Caco-2 (cell line): Measurements from ENCODE around the gene NKD1. TPM values are rescaled to one million over a fixed set of nuclear protein-coding genes. Genes with fewer than 3 reads are reported as not detected.

Experiments
- BruUV-seq: library from RNA; stranded (reverse); fragments of 400-500 nt; replicated peaks from 2 replicates; lab custom pipeline; 2021; lab: Mats Ljungman, UMichigan
- CTCF ChIA-PET: fragments of 300-600 bp; sonication (Branson Sonifier 250); formaldehyde crosslinking; loops from one replicate; lab custom pipeline; 2022; ENCODE audit warnings: antibody characterized with exemption; lab: Charles Lee
- POLR2A ChIA-PET: fragments of 300-600 bp; sonication (Branson Sonifier 250); formaldehyde crosslinking; loops from one replicate; lab custom pipeline; 2022; ENCODE audit warnings: antibody characterized with exemption; lab: Charles Lee
- DNase-seq, 2 experiments: peaks; one replicate each; pipeline versions ENCODE4 v3.0.0 to v3.0.0-alpha.2; 2020 to 2022
- H3K27me3 ChIP-seq: replicated peaks from 2 replicates; pipeline ENCODE4 v1.6.0; 2011; ENCODE audit warnings: low read length; ENCODE audit not compliant: control insufficient read depth, insufficient read depth
- H3K36me3 ChIP-seq: 2 replicates; pipeline ENCODE4 v1.5.1; 2011; ENCODE audit warnings: low read length; ENCODE audit not compliant: control insufficient read depth, insufficient read depth
- H3K4me1 ChIP-seq: fragments of 250-450 bp; sonication (Bioruptor Pico); 2 replicates; pipeline ENCODE4 v1.5.1; 2020; ENCODE audit warnings: mild to moderate bottlenecking
- H3K4me3 ChIP-seq: 2 replicates; pipeline ENCODE4 v1.5.1; 2011; ENCODE audit warnings: low read depth, mild to moderate bottlenecking, control low read depth, low read length
- H3K9me3 ChIP-seq: fragments of 250-450 bp; sonication (Bioruptor Pico); 2 replicates; pipeline ENCODE4 v1.5.1; 2020; ENCODE audit warnings: mild to moderate bottlenecking, moderate library complexity
- H3K27ac Mint-ChIP-seq: one replicate; pipeline ENCODE4 v1.8.0; 2022; ENCODE audit warnings: mixed read lengths; ENCODE audit not compliant: unreplicated experiment
- H3K27me3 Mint-ChIP-seq: one replicate; pipeline ENCODE4 v1.8.0; 2022; ENCODE audit warnings: mixed read lengths; ENCODE audit not compliant: insufficient read depth, unreplicated experiment
- H3K36me3 Mint-ChIP-seq: one replicate; pipeline ENCODE4 v1.8.0; 2022; ENCODE audit warnings: mild to moderate bottlenecking, mixed read lengths; ENCODE audit not compliant: insufficient read depth, unreplicated experiment
- H3K4me1 Mint-ChIP-seq: one replicate; pipeline ENCODE4 v1.8.0; 2022; ENCODE audit warnings: low read depth, mixed read lengths; ENCODE audit not compliant: unreplicated experiment
- H3K4me3 Mint-ChIP-seq: one replicate; pipeline ENCODE4 v1.8.0; 2022; ENCODE audit warnings: mild to moderate bottlenecking, moderate library complexity, mixed read lengths; ENCODE audit not compliant: unreplicated experiment
- H3K9me3 Mint-ChIP-seq: one replicate; pipeline ENCODE4 v1.8.0; 2022; ENCODE audit warnings: mixed read lengths; ENCODE audit not compliant: unreplicated experiment
- intact Hi-C: fragments of 100-400 bp; cut with micrococcal nuclease; formaldehyde crosslinking; loops from one replicate; pipeline ENCODE4 v1.10.0; 2022; ENCODE audit not compliant: unreplicated experiment
- total RNA-seq: library from RNA; stranded (reverse); gene quantifications from 2 replicates; pipeline ENCODE4 v1.2.3, GENCODE V29; 2022
- TF ChIP-seq, protein P1 (sequence below), 2 experiments: fragments of 200-600 bp in 1 of 2; IDR thresholded peaks; 1 replicate in 1 of 2; 2 replicates in 1 of 2; pipeline versions ENCODE4 v1.5.1 to v1.8.0; 2011 to 2022; ENCODE audit warnings: antibody characterized with exemption in 1 of 2, control low read depth in 1 of 2, inconsistent platforms in 1 of 2, low read depth in 1 of 2, low read length in 1 of 2, mild to moderate bottlenecking in 1 of 2, moderate library complexity in 1 of 2; ENCODE audit not compliant: insufficient read depth in 1 of 2, severe bottlenecking in 1 of 2, unreplicated experiment in 1 of 2

Gene NKD1
- total RNA-seq, 1 experiment from 2014 or later = 54.9 TPM

DNA sequence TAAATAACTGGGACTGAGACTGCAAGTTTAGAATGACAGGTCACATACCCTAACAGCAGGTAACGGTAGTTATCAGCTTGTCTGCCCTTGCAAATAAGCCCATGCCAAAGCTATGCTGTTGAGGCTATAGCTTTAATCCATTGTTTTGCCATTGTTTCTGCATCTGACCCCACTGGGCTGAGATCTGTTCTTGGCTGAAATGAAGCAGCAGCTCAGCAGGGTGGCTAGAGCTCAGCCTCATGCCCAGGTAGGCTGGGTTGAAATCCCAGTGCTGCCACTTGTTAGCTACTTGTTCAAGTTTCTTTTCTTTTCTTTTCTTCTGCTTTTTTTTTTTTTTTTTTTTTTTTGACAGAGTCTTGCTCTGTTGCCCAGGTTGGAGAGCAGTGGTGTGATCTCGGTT is 40.1 kb downstream of the NKD1 start:
- Mint-ChIP-seq H3K27me3 (no peaks in the 10 kb centered on the region), H3K9me3 (no peaks in the 10 kb centered on the region), H3K36me3 (peaks cover 18% of the 10 kb centered on the region), H3K4me3 (no peak overlapping the region), H3K27ac (no peak overlapping the region), H3K4me1 (no peaks in the 10 kb centered on the region)
- intact Hi-C loops = no loop called here
- no TSS peak for BruUV-seq
- Histone ChIP-seq H3K36me3 (peaks cover 2% of the 10 kb centered on the region), H3K27me3 (no peaks in the 10 kb centered on the region), H3K4me1 (peaks cover 4% of the 10 kb centered on the region; the same call in 1 of the 2 replicates), H3K4me3 (no peak overlapping the region), H3K9me3 (no peaks in the 10 kb centered on the region)
- POLR2A ChIA-PET = interaction anchor here (0.7 kb wide), 1 partner anchor 20 kb away, joined by 9 read pairs; no protein-coding TSS in a partner anchor
- TF ChIP-seq, protein P1, sequence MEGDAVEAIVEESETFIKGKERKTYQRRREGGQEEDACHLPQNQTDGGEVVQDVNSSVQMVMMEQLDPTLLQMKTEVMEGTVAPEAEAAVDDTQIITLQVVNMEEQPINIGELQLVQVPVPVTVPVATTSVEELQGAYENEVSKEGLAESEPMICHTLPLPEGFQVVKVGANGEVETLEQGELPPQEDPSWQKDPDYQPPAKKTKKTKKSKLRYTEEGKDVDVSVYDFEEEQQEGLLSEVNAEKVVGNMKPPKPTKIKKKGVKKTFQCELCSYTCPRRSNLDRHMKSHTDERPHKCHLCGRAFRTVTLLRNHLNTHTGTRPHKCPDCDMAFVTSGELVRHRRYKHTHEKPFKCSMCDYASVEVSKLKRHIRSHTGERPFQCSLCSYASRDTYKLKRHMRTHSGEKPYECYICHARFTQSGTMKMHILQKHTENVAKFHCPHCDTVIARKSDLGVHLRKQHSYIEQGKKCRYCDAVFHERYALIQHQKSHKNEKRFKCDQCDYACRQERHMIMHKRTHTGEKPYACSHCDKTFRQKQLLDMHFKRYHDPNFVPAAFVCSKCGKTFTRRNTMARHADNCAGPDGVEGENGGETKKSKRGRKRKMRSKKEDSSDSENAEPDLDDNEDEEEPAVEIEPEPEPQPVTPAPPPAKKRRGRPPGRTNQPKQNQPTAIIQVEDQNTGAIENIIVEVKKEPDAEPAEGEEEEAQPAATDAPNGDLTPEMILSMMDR (IDR thresholded peaks at IDR 0.05; ENCODE audit: insufficient read depth in 1 of 2, low read depth in 1 of 2, low read length in 1 of 2, severe bottlenecking in 1 of 2, unreplicated experiment in 1 of 2) = no peak
- CTCF ChIA-PET = interaction anchor here (0.5 kb wide), 1 partner anchor 32 kb away, joined by 4 read pairs; no protein-coding TSS in a partner anchor
- no peak for DNase-seq

DNA sequence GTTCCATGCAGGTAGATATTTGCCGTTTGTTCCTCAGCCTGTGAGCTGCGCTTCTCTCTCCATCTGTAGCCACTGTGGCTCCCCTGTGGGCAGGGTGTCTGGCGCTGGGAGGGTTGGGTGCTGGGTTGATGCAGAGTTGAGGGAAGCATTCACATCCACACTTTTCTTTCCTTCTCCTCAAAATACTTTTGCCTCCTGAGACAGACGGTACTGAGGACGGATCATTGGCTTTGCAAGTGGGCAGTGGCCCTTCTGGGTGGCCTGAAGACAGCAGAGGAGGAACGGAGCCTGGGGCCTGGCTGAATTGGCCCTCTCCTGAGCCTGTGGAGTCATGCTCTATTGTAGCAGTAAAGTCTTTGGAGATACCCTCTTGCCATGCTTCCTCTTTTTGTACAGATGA is 43.0 kb downstream of the NKD1 start:
- H3K36me3 ChIP-seq = peaks cover 1% of the 10 kb centered on the region; the same call in 1 of the 2 replicates
- no peak overlapping the region for H3K4me3 ChIP-seq
- TF ChIP-seq, protein P1 (IDR thresholded peaks at IDR 0.05; ENCODE audit: insufficient read depth in 1 of 2, low read depth in 1 of 2, low read length in 1 of 2, severe bottlenecking in 1 of 2, unreplicated experiment in 1 of 2) = no peak
- DNase-seq = no peak
- no peak overlapping the region for H3K27ac Mint-ChIP-seq
- H3K4me1 ChIP-seq = no peaks in the 10 kb centered on the region
- ChIA-PET CTCF (no interaction called here), POLR2A (no interaction called here)
- intact Hi-C loops = no loop called here
- H3K36me3 Mint-ChIP-seq = peaks cover 29% of the 10 kb centered on the region
- no peak overlapping the region for H3K4me3 Mint-ChIP-seq
- no peaks in the 10 kb centered on the region for H3K4me1 Mint-ChIP-seq
- no peaks in the 10 kb centered on the region for H3K27me3 Mint-ChIP-seq
- H3K27me3 ChIP-seq = no peaks in the 10 kb centered on the region
- H3K9me3 ChIP-seq = no peaks in the 10 kb centered on the region
- BruUV-seq = no TSS peak
- H3K9me3 Mint-ChIP-seq = no peaks in the 10 kb centered on the region

DNA sequence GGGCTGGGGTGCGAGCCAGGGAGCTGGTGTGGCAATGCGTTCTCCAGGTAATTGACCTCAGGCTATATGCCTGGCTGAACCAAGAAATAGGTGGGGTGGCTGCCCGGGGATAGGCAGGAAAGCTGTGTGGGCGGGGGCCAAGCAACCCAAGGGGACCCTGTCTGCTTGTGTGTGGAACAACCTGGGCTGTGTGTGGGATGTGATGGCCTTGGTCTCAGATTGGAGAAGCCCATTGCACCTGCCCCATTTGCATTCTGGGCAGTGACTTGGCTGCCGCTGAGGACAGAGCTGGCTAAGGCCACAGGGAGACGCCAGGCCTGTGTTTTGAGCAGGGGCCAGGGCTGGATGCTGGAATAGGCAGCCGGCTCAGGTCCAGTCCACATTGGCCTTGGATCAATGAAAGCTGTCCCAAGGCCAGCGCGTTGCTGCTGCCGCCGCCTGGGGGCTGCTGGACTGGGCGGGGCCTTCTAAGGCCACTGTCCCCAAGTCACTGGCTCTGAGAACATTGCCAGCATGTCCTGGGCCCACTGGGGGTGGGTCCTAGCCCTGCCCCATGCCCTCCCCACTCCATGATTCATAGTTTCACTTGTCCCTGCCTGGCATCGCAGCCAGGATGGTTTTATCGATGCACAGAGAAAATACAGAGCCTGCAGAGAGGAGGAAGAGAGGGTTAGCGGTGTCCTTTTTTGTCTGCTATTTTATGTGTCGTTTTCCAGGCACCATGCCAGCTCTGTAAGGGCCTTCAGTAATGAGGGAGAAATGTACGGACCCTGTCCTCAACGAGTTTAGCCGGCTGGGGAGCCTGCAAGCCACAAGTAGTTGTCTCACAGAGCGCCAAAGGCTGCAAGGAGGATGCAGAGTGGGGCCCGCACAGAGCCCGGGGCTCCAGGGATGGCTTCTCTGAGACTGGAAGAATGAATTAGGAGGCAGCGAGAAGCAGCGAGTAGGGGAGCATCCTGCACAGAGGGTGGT is 43.9 kb downstream of the NKD1 start:
- BruUV-seq = no TSS peak
- intact Hi-C loops = no loop called here
- H3K4me1 ChIP-seq = no peaks in the 10 kb centered on the region
- no peaks in the 10 kb centered on the region for H3K9me3 ChIP-seq
- Mint-ChIP-seq H3K4me3 (no peak overlapping the region), H3K27ac (no peak overlapping the region), H3K4me1 (no peaks in the 10 kb centered on the region), H3K9me3 (no peaks in the 10 kb centered on the region), H3K27me3 (no peaks in the 10 kb centered on the region), H3K36me3 (peaks cover 29% of the 10 kb centered on the region)
- TF ChIP-seq, protein P1 (IDR thresholded peaks at IDR 0.05; ENCODE audit: insufficient read depth in 1 of 2, low read depth in 1 of 2, low read length in 1 of 2, severe bottlenecking in 1 of 2, unreplicated experiment in 1 of 2) = no peak
- no peak for DNase-seq
- ChIA-PET POLR2A (no interaction called here), CTCF (no interaction called here)
- H3K27me3 ChIP-seq = no peaks in the 10 kb centered on the region
- peaks cover 1% of the 10 kb centered on the region; the same call in 1 of the 2 replicates for H3K36me3 ChIP-seq
- no peak overlapping the region for H3K4me3 ChIP-seq
